Central memory CD8-positive, alpha-beta T cell (primary cell): ENCODE measurements around the gene PHC3.

Experiments used
- ATAC-seq: fragments of 150-1000 bp; cut with Tn5 transposase; replicated peaks from 2 replicates; pipeline ENCODE4 v1.10.0; 2022; ENCODE audit warnings: mild to moderate bottlenecking, moderate FRiP score, moderate number of reproducible peaks; ENCODE audit not compliant: poor library complexity, severe bottlenecking; ENCODE audit errors: extremely low read depth
- DNase-seq, 2 donors: peaks; one replicate each; pipeline ENCODE4 v3.0.0; 2021; ENCODE audit warnings: low spot score in 2 of 2
- H3K27ac Mint-ChIP-seq: one replicate; pipeline ENCODE4 v1.8.0; 2022; ENCODE audit warnings: low read depth, mild to moderate bottlenecking, moderate library complexity, mixed read lengths
- H3K27me3 Mint-ChIP-seq: one replicate; pipeline ENCODE4 v1.8.0; 2022; ENCODE audit warnings: mixed read lengths
- H3K36me3 Mint-ChIP-seq: one replicate; pipeline ENCODE4 v1.8.0; 2022; ENCODE audit warnings: mild to moderate bottlenecking, moderate library complexity, mixed read lengths; ENCODE audit not compliant: insufficient read depth
- H3K4me1 Mint-ChIP-seq: one replicate; pipeline ENCODE4 v1.8.0; 2022; ENCODE audit warnings: mixed read lengths
- H3K4me3 Mint-ChIP-seq: one replicate; pipeline ENCODE4 v1.8.0; 2022; ENCODE audit warnings: mild to moderate bottlenecking, moderate library complexity, mixed read lengths
- H3K9me3 Mint-ChIP-seq: one replicate; pipeline ENCODE4 v1.8.0; 2022; ENCODE audit warnings: mixed read lengths

The PHC3 gene

DNA sequence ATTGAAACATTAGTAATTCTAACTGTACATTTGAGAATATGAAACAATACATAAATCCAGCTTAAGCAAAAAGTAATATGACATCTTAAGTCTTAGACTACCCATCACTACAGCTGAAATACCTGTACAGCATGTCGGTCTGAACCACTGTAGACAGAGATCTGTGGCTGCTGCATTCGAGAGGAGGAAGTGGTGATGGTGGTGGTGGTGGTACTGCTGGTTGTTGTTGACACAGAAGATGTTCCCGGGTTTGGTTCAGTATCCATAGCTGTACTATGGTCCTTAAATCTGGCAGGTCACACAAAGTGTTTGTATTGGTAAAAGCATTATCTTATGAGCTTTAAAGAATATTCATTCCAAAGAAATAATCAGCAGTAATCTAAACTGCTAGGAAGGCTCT, 2.9 kb downstream of the PHC3 start:
- DNase-seq (peak; percentile 20 to 44), ATAC-seq (peak; percentile 63)
- Mint-ChIP-seq H3K9me3 (no peaks in the 10 kb centered on the region), H3K36me3 (peaks cover 61% of the 10 kb centered on the region), H3K4me1 (peaks cover 48% of the 10 kb centered on the region), H3K27me3 (no peaks in the 10 kb centered on the region), H3K27ac (peak overlapping the region; percentile 98), H3K4me3 (peak overlapping the region; percentile 66)

DNA sequence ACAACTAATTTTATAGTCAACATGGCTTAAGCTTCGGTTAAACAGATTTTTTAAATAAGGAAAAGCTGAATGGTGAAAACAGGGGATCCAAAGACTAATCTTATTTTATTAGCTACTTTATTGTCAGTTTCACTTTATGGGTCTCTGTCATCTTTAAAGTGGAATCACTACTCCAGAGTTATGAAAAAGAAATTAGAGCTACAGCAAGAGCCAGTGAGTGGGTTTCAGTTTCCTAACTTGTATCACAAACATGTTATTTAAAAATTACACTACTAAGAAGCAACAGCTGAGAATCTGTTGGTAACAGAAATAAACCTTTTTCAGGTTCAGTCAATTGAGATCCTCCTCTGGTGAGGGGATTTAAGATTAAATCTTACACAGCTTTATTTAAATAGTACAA, 10.0 kb downstream of the PHC3 start:
- Mint-ChIP-seq H3K27me3 (no peaks in the 10 kb centered on the region), H3K9me3 (no peaks in the 10 kb centered on the region), H3K27ac (peak overlapping the region; percentile 62), H3K36me3 (peaks cover 83% of the 10 kb centered on the region), H3K4me3 (no peak overlapping the region), H3K4me1 (peaks cover 51% of the 10 kb centered on the region)
- DNase-seq = no peak
- ATAC-seq = no peak

DNA sequence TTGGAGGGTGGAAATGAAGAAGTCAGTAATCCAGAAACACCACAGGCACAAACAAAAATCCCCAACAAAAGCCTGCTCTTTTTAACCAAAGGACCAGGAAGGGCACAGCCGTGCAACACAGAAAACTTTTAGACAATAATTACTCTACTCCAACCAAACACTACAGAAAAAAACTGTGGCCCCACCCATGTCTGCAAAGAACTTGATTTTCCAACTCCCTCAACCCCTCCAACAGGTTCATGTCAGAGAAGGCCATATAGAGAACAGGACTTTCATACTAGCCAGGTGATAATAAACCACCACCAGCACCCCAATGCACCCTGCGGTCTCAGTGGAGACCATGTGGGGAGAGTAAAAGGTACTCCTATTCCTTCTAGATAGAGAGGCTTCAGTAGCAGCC, 16.8 kb downstream of the PHC3 start:
- DNase-seq = no peak
- Mint-ChIP-seq H3K4me1 (peaks cover 56% of the 10 kb centered on the region), H3K27me3 (no peaks in the 10 kb centered on the region), H3K9me3 (no peaks in the 10 kb centered on the region), H3K4me3 (peak overlapping the region; percentile 43), H3K36me3 (peaks cover 77% of the 10 kb centered on the region), H3K27ac (peak overlapping the region; percentile 78)
- ATAC-seq = no peak

DNA sequence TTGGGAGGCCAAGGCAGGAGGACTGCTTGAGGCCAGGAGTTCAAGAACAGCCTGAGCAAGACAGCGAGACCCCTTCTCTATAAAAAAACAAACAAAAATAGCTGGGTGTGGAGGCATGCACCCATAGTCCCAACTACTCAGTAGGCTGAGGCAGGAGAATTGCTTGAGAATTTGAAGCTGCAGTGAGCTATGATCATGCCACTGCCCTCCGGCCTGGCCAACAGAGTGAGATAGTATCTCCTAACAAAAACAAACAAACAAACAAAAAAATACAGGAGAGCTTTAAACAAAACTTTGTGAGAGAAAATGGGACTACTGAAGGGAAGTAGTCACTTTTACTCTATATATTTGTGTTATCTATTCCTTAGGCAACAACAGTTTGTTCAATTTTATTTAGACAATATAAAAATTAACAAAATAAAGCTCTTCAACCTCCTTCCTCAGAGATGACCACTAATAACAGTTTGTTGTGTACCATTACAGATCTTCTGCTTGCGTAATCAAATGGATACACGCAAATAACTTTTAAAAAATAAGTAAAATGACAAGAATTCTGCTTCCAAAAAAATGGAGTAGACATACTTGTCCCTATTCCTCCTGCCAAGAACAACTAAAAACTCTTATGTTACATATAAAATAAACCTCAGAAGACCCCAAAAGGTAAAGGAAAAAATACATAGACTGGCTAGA, 17.4 kb downstream of the PHC3 start:
- peaks cover 55% of the 10 kb centered on the region for H3K4me1 Mint-ChIP-seq
- H3K27ac Mint-ChIP-seq = peak overlapping the region; percentile 78

DNA sequence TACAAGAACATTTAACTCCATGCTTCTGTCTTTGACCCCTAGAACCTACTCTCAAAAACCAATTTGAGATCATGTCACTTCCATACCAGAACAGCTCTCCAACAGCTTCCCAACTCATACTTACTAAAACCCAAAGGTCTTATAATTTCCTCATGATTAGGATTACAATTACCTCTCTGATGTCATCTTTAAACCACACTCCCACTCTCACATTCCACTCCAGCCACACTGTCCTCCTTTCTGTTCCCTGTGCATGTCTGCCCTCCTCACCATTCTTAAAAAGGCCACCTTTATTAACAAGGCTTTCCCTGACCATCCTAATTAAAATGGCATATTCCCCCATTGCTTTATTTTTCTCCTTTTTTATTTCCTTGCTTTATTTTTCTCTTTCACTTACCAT, 18.9 kb downstream of the PHC3 start:
- Mint-ChIP-seq H3K4me3 (no peak overlapping the region), H3K27ac (peak overlapping the region; percentile 67), H3K4me1 (peaks cover 54% of the 10 kb centered on the region), H3K27me3 (no peaks in the 10 kb centered on the region), H3K9me3 (no peaks in the 10 kb centered on the region), H3K36me3 (peaks cover 65% of the 10 kb centered on the region)
- DNase-seq = no peak
- ATAC-seq = no peak

More for the DNA sequence above, 17.4 kb downstream of the PHC3 start:
- ATAC-seq = no peak
- H3K9me3 Mint-ChIP-seq = no peaks in the 10 kb centered on the region
- H3K27me3 Mint-ChIP-seq = no peaks in the 10 kb centered on the region
- no peak for DNase-seq
- H3K36me3 Mint-ChIP-seq = peaks cover 76% of the 10 kb centered on the region
- no peak overlapping the region for H3K4me3 Mint-ChIP-seq

DNA sequence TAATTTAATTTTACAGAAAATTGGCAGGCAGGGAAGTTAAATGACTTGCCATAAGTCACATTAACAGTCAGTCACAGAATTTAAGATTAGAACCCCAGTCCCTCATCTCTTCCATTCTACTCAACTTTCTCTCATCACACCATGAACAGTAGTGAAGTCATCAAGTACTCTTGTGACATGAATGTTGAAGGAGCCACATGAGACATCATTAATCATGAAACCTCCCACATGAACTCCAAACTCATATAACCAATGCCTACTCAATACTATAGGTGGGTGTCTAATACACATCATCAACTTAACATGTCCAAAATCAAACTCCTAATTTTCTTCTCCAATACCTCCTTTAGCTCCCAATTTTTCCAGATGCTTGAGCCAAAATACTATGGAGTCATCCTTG, 19.5 kb downstream of the PHC3 start:
- no peaks in the 10 kb centered on the region for H3K9me3 Mint-ChIP-seq
- H3K36me3 Mint-ChIP-seq = peaks cover 60% of the 10 kb centered on the region
- peak overlapping the region; percentile 67 for H3K27ac Mint-ChIP-seq
- no peak overlapping the region for H3K4me3 Mint-ChIP-seq
- H3K4me1 Mint-ChIP-seq = peaks cover 57% of the 10 kb centered on the region
- ATAC-seq = no peak
- no peak for DNase-seq
- no peaks in the 10 kb centered on the region for H3K27me3 Mint-ChIP-seq

DNA sequence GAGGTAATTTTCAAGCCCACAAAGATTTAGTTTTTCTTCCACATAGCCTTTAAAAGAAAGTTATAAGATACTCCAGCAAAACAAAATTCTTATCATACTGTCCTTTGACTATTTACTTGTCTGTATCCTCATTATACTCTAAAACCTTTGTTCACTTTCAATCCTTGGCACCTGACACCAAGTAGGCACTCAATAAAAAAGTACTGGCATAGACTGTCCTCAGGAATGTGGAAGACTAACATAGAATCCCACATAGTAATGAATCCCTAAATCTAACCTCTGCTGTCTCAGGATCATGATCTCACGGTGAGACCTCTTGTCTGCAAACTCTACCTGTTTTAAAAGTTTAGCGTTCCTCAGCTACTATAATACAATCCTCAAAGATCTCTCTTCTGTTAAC, 21.6 kb downstream of the PHC3 start:
- Mint-ChIP-seq H3K9me3 (no peaks in the 10 kb centered on the region), H3K27me3 (no peaks in the 10 kb centered on the region), H3K4me3 (no peak overlapping the region), H3K27ac (peak overlapping the region; percentile 50), H3K4me1 (peaks cover 61% of the 10 kb centered on the region), H3K36me3 (peaks cover 41% of the 10 kb centered on the region)
- DNase-seq (no peak), ATAC-seq (no peak)

DNA sequence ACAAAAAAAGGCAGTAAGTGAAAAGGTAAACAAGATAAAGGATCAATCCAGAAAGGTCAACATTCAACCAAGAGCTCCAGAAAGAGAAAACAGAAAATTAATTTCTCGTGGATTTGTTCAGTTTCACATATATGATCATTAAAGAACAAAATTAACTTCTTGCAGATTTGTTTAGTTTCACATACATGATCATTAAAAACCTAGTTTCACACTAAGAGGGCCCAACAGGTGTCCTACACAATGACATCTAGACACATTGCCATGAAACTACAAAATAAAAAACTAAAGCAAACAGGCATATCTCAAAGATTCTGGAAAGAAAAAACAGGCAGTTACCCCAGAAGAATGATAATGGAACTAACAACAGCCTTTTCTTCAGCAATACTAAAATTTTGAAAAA, 22.1 kb downstream of the PHC3 start:
- peaks cover 61% of the 10 kb centered on the region for H3K4me1 Mint-ChIP-seq
- H3K27me3 Mint-ChIP-seq = no peaks in the 10 kb centered on the region
- no peak for DNase-seq
- H3K36me3 Mint-ChIP-seq = peaks cover 36% of the 10 kb centered on the region
- no peak for ATAC-seq
- H3K27ac Mint-ChIP-seq = peak overlapping the region; percentile 50
- no peak overlapping the region for H3K4me3 Mint-ChIP-seq
- no peaks in the 10 kb centered on the region for H3K9me3 Mint-ChIP-seq

DNA sequence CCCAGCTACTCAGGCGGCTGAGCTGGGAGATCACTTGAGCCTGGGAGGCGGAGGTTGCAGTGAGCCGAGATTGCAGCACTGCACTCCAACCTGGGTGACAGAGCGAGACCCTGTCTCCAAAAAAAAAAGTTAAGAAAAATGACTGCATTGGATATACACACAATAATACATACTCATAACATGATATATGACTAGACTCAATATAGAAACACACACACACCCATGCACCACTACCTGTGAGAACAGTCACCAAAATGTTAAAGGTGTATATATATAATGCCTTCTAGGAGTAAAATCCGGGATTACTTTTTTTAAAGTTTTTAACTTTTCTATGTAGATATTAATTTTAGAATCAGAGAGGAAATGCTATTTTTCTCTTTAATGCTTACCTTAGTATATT, 25.9 kb downstream of the PHC3 start:
- Mint-ChIP-seq H3K4me3 (peak overlapping the region; percentile 53), H3K9me3 (no peaks in the 10 kb centered on the region), H3K4me1 (peaks cover 60% of the 10 kb centered on the region), H3K36me3 (peaks cover 21% of the 10 kb centered on the region), H3K27ac (no peak overlapping the region), H3K27me3 (no peaks in the 10 kb centered on the region)
- ATAC-seq = no peak
- DNase-seq = no peak

DNA sequence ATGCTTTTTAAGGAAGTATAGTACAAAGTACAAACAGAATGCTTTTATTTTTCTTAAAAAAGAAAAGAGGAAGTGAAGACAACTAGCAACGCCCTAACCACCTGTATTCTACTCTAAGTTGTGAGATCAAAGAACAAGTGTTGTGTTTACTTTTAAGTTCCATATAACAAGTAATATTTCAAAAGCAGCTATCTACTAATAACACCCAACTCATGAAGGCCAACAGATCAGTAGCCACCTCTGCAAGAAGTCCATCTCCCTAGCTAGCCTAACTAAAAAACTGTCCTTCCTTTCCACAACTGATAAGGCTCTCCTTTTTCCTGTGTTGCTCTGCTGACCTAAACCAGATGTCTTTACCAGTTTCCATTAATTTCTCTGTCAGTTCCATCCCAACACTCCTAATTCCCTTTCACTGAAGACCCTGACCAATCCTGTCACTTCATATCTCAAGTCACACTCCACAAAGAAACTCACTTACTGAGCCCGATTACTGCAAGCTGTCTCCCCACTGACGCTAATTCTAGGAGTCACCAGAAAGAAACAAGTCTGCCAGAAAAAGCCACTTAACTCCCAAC, 26.9 kb downstream of the PHC3 start:
- peak overlapping the region; percentile 63 for H3K27ac Mint-ChIP-seq
- H3K4me3 Mint-ChIP-seq = peak overlapping the region; percentile 53
- ATAC-seq = peak; percentile 70
- no peaks in the 10 kb centered on the region for H3K9me3 Mint-ChIP-seq
- H3K36me3 Mint-ChIP-seq = peaks cover 22% of the 10 kb centered on the region
- H3K4me1 Mint-ChIP-seq = peaks cover 51% of the 10 kb centered on the region
- no peak for DNase-seq
- no peaks in the 10 kb centered on the region for H3K27me3 Mint-ChIP-seq

DNA sequence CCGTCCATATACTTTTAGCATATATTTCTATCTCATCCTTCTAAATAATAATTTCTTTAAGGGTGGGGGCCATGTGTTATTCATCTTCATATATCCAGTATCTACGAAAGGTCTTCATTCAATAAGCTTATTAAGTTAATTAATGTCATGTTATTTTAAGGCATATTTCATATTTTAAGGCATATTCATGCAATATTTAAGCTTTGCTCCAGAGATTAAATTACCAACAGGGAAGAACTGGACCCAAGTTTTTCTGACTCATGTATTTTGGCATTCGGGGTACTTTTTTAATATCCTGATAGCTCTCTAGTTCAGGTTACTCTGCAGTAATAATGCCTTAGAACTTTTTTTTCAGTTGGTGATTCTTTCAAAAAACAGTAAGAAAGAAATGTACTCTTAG, 27.4 kb downstream of the PHC3 start:
- Mint-ChIP-seq H3K4me3 (no peak overlapping the region), H3K9me3 (no peaks in the 10 kb centered on the region), H3K27ac (peak overlapping the region; percentile 63), H3K36me3 (peaks cover 18% of the 10 kb centered on the region), H3K27me3 (no peaks in the 10 kb centered on the region), H3K4me1 (peaks cover 48% of the 10 kb centered on the region)
- DNase-seq (no peak), ATAC-seq (no peak)

DNA sequence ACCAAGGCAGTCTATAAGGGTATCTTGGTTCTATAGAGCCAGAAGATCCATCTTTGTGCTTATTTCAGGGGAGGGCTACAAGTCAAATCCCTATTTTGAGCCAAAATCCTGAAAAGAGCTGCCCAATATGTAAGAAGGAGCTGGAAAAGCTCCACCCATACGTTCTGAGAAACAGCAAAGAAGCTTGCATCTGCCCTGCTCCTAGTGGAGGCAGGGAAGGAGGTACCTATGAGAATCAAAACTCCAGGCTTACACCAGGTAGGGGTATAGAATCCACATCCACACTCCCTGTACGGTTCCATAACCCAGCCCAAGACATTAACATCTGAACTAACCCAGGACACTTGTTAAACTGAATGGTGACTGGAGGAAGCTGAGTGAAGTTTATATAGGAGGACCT, 30.0 kb downstream of the PHC3 start:
- no peaks in the 10 kb centered on the region for H3K27me3 Mint-ChIP-seq
- H3K4me1 Mint-ChIP-seq = peaks cover 47% of the 10 kb centered on the region
- no peak for DNase-seq
- H3K4me3 Mint-ChIP-seq = no peak overlapping the region
- no peak for ATAC-seq
- peaks cover 24% of the 10 kb centered on the region for H3K36me3 Mint-ChIP-seq
- no peak overlapping the region for H3K27ac Mint-ChIP-seq
- no peaks in the 10 kb centered on the region for H3K9me3 Mint-ChIP-seq

DNA sequence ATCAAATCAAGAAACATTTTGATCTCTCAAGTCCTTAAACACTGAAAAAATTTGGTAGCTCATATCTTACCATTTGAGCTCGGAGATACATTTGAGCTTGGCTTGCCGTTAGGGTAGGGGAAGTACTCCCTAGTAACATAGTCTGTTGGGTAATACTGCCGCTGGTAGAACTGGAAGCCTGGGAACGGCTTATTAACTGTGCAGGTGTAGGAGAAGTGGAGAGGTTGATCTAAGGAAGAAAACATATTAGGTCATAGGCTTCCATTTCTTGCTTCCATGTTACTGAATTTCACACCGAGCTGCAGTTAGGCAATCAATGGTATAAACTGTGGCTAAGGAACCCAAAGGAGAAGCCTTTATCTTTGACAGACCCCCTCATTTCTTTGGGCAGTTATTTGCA, 32.5 kb downstream of the PHC3 start:
- H3K27ac Mint-ChIP-seq = peak overlapping the region; percentile 35
- H3K36me3 Mint-ChIP-seq = peaks cover 38% of the 10 kb centered on the region
- no peak overlapping the region for H3K4me3 Mint-ChIP-seq

More for the DNA sequence above, 32.5 kb downstream of the PHC3 start:
- H3K9me3 Mint-ChIP-seq = no peaks in the 10 kb centered on the region
- DNase-seq (no peak), ATAC-seq (no peak)
- H3K27me3 Mint-ChIP-seq = no peaks in the 10 kb centered on the region
- H3K4me1 Mint-ChIP-seq = peaks cover 36% of the 10 kb centered on the region
